Measurements from ENCODE around the gene EML6. TPM values are rescaled to one million over a fixed set of nuclear protein-coding genes. Genes with fewer than 3 reads are reported as not detected.
"Not testable (repeated sequence)": the region's sequence is repeated elsewhere in the genome, so short reads cannot be mapped to it uniquely, and the experiment has no call there.

Gene EML6
- polyA plus RNA-seq, 2 of the 4 experiments (the other 2 are of a cell fraction), result 1.4 to 1.5 TPM

DNA sequence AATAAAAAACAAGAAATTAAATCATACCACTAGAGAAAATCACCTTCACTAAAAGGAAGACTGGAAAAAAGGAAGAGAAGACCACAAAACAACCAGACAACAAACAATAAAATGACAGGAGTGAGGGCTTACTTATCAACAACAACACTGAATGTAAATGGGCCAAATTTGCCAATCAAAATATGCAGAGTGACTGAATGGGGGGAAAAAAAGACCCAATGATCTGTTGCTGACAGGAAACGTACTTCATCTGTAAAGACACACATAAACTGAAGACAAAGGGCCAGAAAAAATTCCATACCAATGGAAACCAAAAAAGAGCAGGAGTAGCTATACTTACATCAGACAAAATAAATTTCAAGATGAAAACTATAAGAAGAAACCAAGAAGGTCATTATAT lies 25.5 kb upstream of the EML6 start:
- no peak overlapping the region for H3K4me2 ChIP-seq
- H3K4me3 ChIP-seq, result no peak overlapping the region
- CTCF ChIA-PET, result interaction anchor here (1.6 kb wide), 1 partner anchor 591 kb away, joined by 6 read pairs; no protein-coding TSS in a partner anchor
- 62% methylated on average over 1 of the region's 1 CpG for WGBS (ENCODE audit: missing lambda C conversion rate)
- ATAC-seq (no peak), FAIRE-seq (no peak), DNase-seq (ENCODE audit: low read depth in 1 of 2, low spot score in 1 of 2) (no peak)
- H3K9me3 ChIP-seq, result no peaks in the 10 kb centered on the region
- H3K27ac ChIP-seq, result no peak overlapping the region
- no peaks in the 10 kb centered on the region for H3K4me1 ChIP-seq
- TF ChIP-seq, protein P1, sequence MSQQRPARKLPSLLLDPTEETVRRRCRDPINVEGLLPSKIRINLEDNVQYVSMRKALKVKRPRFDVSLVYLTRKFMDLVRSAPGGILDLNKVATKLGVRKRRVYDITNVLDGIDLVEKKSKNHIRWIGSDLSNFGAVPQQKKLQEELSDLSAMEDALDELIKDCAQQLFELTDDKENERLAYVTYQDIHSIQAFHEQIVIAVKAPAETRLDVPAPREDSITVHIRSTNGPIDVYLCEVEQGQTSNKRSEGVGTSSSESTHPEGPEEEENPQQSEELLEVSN (IDR thresholded peaks at IDR 0.05; ENCODE audit: borderline replicate concordance, low read depth), result no peak
- TF ChIP-seq NR3C1 (IDR thresholded peaks at IDR 0.05) (no peak), MYC (IDR thresholded peaks at IDR 0.05; ENCODE audit: borderline replicate concordance, low read length) (no peak), MAX (IDR thresholded peaks at IDR 0.05) (no peak), ZNF302 (CRISPR knock-in tag; IDR thresholded peaks at IDR 0.05) (no peak), REST (IDR thresholded peaks at IDR 0.05) (no peak), MAZ (IDR thresholded peaks at IDR 0.05; ENCODE audit: borderline replicate concordance, low read depth, low read length) (no peak), RCOR1 (IDR thresholded peaks at IDR 0.05; ENCODE audit: low read depth, low read length) (no peak), NFE2L2 (conservative IDR thresholded peaks at IDR 0.05; ENCODE audit: low read length) (no peak), HOXB13 (CRISPR knock-in tag; IDR thresholded peaks at IDR 0.05; ENCODE audit: low read depth) (no peak), POLR2AphosphoS2 (conservative IDR thresholded peaks at IDR 0.05; ENCODE audit: low read length) (no peak), FOSB (CRISPR knock-in tag; IDR thresholded peaks at IDR 0.05) (no peak), RARB (CRISPR knock-in tag; IDR thresholded peaks at IDR 0.05) (no peak)
- TF ChIP-seq, protein P2, sequence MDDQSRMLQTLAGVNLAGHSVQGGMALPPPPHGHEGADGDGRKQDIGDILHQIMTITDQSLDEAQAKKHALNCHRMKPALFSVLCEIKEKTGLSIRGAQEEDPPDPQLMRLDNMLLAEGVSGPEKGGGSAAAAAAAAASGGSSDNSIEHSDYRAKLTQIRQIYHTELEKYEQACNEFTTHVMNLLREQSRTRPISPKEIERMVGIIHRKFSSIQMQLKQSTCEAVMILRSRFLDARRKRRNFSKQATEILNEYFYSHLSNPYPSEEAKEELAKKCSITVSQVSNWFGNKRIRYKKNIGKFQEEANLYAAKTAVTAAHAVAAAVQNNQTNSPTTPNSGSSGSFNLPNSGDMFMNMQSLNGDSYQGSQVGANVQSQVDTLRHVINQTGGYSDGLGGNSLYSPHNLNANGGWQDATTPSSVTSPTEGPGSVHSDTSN (IDR thresholded peaks at IDR 0.05), result no peak
- TF ChIP-seq, protein P3, sequence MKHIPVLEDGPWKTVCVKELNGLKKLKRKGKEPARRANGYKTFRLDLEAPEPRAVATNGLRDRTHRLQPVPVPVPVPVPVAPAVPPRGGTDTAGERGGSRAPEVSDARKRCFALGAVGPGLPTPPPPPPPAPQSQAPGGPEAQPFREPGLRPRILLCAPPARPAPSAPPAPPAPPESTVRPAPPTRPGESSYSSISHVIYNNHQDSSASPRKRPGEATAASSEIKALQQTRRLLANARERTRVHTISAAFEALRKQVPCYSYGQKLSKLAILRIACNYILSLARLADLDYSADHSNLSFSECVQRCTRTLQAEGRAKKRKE (CRISPR knock-in tag; IDR thresholded peaks at IDR 0.05; ENCODE audit: low read depth), result no peak
- POLR2A ChIA-PET, result no interaction called here

- 95% methylated on average over 4 of the region's 37 CpGs for WGBS (ENCODE audit: missing lambda C conversion rate)
These were observed 24.5 kb upstream of the EML6 start for GRCh38 chr2:54698926-54699325.

DNA sequence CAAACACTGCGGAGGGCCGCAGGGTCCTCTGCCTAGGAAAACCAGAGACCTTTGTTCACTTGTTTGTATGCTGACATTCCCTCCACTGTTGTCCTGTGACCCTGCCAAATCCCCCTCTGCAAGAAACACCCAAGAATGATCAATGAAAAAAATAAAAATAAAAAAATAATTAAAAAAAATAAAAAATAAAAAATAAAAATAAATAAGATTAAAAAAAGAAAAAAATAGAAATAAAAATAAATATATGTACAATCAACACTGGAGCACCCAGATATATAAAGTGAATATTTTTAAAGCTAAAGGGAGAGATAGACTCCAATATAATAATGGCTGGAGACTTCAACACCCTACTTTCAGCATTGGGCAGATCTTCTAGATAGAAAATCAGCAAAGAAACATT lies 23.8 kb upstream of the EML6 start:
- DNase-seq (ENCODE audit: low read depth in 1 of 2, low spot score in 1 of 2), result no peak
- CTCF ChIA-PET, result interaction anchor here (1.0 kb wide), 1 partner anchor 177 kb away, joined by 4 read pairs; no protein-coding TSS in a partner anchor
- 92% methylated on average over 2 of the region's 2 CpGs for WGBS (ENCODE audit: missing lambda C conversion rate)
- TF ChIP-seq REST (IDR thresholded peaks at IDR 0.05), result no peak
- TF ChIP-seq MYC (IDR thresholded peaks at IDR 0.05; ENCODE audit: borderline replicate concordance, low read length), result no peak
- TF ChIP-seq, protein P4, sequence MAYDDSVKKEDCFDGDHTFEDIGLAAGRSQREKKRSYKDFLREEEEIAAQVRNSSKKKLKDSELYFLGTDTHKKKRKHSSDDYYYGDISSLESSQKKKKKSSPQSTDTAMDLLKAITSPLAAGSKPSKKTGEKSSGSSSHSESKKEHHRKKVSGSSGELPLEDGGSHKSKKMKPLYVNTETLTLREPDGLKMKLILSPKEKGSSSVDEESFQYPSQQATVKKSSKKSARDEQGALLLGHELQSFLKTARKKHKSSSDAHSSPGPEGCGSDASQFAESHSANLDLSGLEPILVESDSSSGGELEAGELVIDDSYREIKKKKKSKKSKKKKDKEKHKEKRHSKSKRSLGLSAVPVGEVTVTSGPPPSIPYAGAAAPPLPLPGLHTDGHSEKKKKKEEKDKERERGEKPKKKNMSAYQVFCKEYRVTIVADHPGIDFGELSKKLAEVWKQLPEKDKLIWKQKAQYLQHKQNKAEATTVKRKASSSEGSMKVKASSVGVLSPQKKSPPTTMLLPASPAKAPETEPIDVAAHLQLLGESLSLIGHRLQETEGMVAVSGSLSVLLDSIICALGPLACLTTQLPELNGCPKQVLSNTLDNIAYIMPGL (CRISPR knock-in tag; IDR thresholded peaks at IDR 0.05; ENCODE audit: borderline replicate concordance), result no peak
- no peak for TF ChIP-seq HDAC2 (IDR thresholded peaks at IDR 0.05)
- TF ChIP-seq JUNB (IDR thresholded peaks at IDR 0.05), result no peak
- TF ChIP-seq, protein P2 (IDR thresholded peaks at IDR 0.05), result no peak
- no peak for TF ChIP-seq NPAS2 (CRISPR knock-in tag; IDR thresholded peaks at IDR 0.05; ENCODE audit: borderline replicate concordance)

More at GRCh38 chr2:54698926-54699325, 24.5 kb upstream of the EML6 start:
- POLR2A ChIA-PET; H3K4me3 ChIP-seq; FAIRE-seq; H3K4me1 ChIP-seq; H3K4me2 ChIP-seq; H3K27ac ChIP-seq; DNase-seq (ENCODE audit: low read depth in 1 of 2, low spot score in 1 of 2); CTCF ChIA-PET; H3K9me3 ChIP-seq; ATAC-seq: not testable (repeated sequence)

More for the DNA sequence above, 23.8 kb upstream of the EML6 start:
- POLR2A ChIA-PET, result no interaction called here
- Histone ChIP-seq H3K27ac (no peak overlapping the region), H3K9me3 (no peaks in the 10 kb centered on the region), H3K4me1 (no peaks in the 10 kb centered on the region), H3K4me3 (no peak overlapping the region), H3K4me2 (no peak overlapping the region)
- ATAC-seq (no peak), FAIRE-seq (no peak)

Measured in A549 (cell line).